NT2/D1 (cell line): ENCODE data around the gene CEP19.

Source experiments
- SUZ12 ChIP-seq: IDR thresholded peaks from 2 replicates; pipeline ENCODE4 v1.6.1; 2011; ENCODE audit not compliant: insufficient read length, insufficient read depth; ENCODE audit errors: extremely low read depth
- ZNF274 ChIP-seq: IDR thresholded peaks from 2 replicates; pipeline ENCODE4 v1.6.1; 2011; ENCODE audit warnings: mild to moderate bottlenecking, low read depth, low read length

DNA sequence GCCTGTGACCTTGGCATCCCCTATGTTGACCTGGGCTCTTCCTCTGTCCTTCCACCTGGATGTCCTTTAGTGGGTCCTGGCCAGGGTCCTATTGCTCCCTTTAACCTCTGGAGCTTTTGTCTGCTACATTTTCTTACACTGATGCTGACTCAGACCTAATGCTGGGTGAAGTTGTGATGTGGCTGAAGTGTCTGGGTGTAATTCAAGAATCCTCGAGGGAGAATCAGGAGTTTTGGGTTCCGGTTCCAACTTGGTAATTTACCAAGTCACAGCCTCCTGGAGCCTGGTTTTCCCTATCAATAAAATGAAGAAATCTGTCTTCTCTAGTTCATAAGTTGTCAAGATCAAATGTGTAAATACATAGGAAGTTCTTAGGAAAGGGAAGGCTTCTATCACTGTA, 25.6 kb downstream of the CEP19 start:
- TF ChIP-seq SUZ12 (no peak), ZNF274 (no peak)
